HL-60 (cell line): ENCODE results near the gene CISD3.

Experiments
- DNase-seq, 2 experiments: peaks; one replicate each; pipeline ENCODE4 v3.0.0-alpha.2; 2010 to 2020; ENCODE audit warnings: low read depth in 1 of 2, low spot score in 1 of 2
- H3K27ac ChIP-seq: fragments of 250-450 bp; sonication (Bioruptor Pico); replicated peaks from 2 replicates; pipeline ENCODE4 v1.5.1; 2020; ENCODE audit warnings: mild to moderate bottlenecking, moderate library complexity
- H3K27me3 ChIP-seq: fragments of 250-450 bp; sonication (Bioruptor Pico); 2 replicates; pipeline ENCODE4 v1.5.1; 2021; ENCODE audit warnings: mild to moderate bottlenecking, moderate library complexity; ENCODE audit not compliant: insufficient read depth, poor library complexity, severe bottlenecking
- H3K4me3 ChIP-seq: replicated peaks from 2 replicates; pipeline ENCODE4 v1.5.1; 2011; ENCODE audit warnings: mild to moderate bottlenecking, control low read depth, low read length; ENCODE audit not compliant: insufficient read depth
- CTCF ChIP-seq: IDR thresholded peaks from one replicate; pipeline ENCODE4 v1.5.1; 2011; ENCODE audit warnings: low read length, control low read depth, inconsistent platforms; ENCODE audit not compliant: insufficient read depth
- GABPA ChIP-seq: IDR thresholded peaks from 2 replicates; pipeline ENCODE4 v1.6.1; 2012; ENCODE audit warnings: low read depth
- POLR2AphosphoS5 ChIP-seq: IDR thresholded peaks from 2 replicates; pipeline ENCODE4 v1.6.1; 2012; ENCODE audit warnings: low read depth
- REST ChIP-seq: IDR thresholded peaks from 2 replicates; pipeline ENCODE4 v1.6.1; 2012; ENCODE audit warnings: low read depth; ENCODE audit not compliant: insufficient replicate concordance
- SPI1 ChIP-seq: IDR thresholded peaks from 2 replicates; pipeline ENCODE4 v1.6.1; 2012; ENCODE audit warnings: low read depth, mild to moderate bottlenecking, borderline replicate concordance

Gene CISD3

GRCh38 chr17:38743556-38744171, 13.5 kb downstream of the CISD3 start:
- TF ChIP-seq REST = no peak
- no peak for TF ChIP-seq SPI1
- no peak for TF ChIP-seq CTCF
- TF ChIP-seq GABPA = no peak
- TF ChIP-seq POLR2AphosphoS5 = no peak
- H3K27ac ChIP-seq = no peak overlapping the region
- H3K4me3 ChIP-seq = no peak overlapping the region
- no peak for DNase-seq
- peaks cover 26% of the 10 kb centered on the region for H3K27me3 ChIP-seq

- no peak overlapping the region for H3K4me3 ChIP-seq
- no peak for TF ChIP-seq GABPA
- no peak for TF ChIP-seq CTCF
- no peak for TF ChIP-seq SPI1
- no peak for TF ChIP-seq POLR2AphosphoS5
- no peak for TF ChIP-seq REST
- H3K27me3 ChIP-seq = peaks cover 40% of the 10 kb centered on the region
- DNase-seq = no peak
- H3K27ac ChIP-seq = no peak overlapping the region
Observed at GRCh38 chr17:38745545-38745944, 15.4 kb downstream of the CISD3 start.

- H3K27me3 ChIP-seq = peaks cover 43% of the 10 kb centered on the region
- H3K27ac ChIP-seq = no peak overlapping the region
- no peak for TF ChIP-seq CTCF
- no peak for TF ChIP-seq SPI1
- no peak for TF ChIP-seq REST
- DNase-seq = no peak
- no peak overlapping the region for H3K4me3 ChIP-seq
Observed at GRCh38 chr17:38746004-38746848, 16.1 kb downstream of the CISD3 start.
